Heart left ventricle (tissue), 13 donors: ENCODE measurements around the gene NAA60.

Source experiments
- CTCF ChIP-seq, 12 donors: fragments of 200-600 bp; sonication (generic) in 4 of 12; IDR thresholded peaks; one replicate each; pipeline versions ENCODE4 v1.5.0 to v1.8.0; 2018 to 2022; ENCODE audit warnings: antibody characterized with exemption in 12 of 12, mild to moderate bottlenecking in 5 of 12
- POLR2A ChIP-seq, 2 donors: fragments of 450-650 bp; IDR thresholded peaks; one replicate each; pipeline ENCODE4 v1.6.1; 2017; ENCODE audit warnings: antibody characterized with exemption in 2 of 2, mild to moderate bottlenecking in 2 of 2, moderate library complexity in 2 of 2
- donor health status: ischemic (EF 13 %, LVEDD 7.1; RV severe dilation, severe dysfunction).
- donor health status: DM: no; HTN: yes; CAD: no.
- donor health status: DM: no; HTN: no; CAD: no.
- donor health status: ischemic (EF 25% LVEDD 6.9; RV normal size, moderate dysfunction).
- donor health status: ischemic (EF 25% LVEDD 5.7; RV mildly dilated, moderate dysfunction).
- donor health status: ischemic (EF 35%, LVEDD 5.7; RV mildly dilated, moderate dysfunction).
- donor health status: nonischemic (EF 11% LVEDD 7.7; RV severe dilation, severe dysfunction).
- donor health status: DM: yes; HTN: yes; CAD: no.
- donor health status: PGD.
- donor health status: ischemic (EF 29% LVEDD 5.4; RV normal size, mild dysfunction).
- donor health status: nonischemic (EF 23%, LVEDD 6.1; RV moderate dilation, normal function).

DNA sequence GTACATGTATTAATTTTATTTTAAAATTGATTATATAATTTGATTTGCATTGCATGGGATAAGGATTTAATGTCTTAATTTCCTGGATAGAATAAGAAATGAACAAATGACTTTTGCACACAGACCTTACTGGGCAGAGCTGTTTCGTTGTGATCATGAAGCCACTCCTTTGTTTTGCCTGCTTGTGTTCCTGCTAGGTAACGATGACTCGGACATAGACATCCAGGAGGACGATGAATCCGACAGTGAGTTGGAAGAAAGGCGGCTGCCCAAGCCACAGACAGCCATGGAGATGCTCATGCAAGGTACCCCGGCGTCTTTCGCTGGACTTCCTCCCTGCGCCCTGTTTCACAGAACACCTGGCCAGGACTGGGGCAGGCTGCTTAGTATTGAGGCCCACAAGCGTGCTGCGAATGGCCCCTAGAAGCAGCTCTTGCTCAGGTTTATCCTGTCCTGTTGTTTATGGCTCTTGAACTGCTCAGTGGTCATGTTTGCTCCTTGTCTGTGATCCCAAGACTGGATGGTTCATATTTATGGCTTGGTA, 87.0 kb downstream of the NAA60 start:
- TF ChIP-seq CTCF (IDR thresholded peaks at IDR 0.05) (no peak), POLR2A (IDR thresholded peaks at IDR 0.05) (no peak)
